Breast epithelium (tissue), 4 donors: Measurements from ENCODE around the gene ANKS1B. TPM values are rescaled to one million over a fixed set of nuclear protein-coding genes. Genes with fewer than 3 reads are reported as not detected.
"Not testable (repeated sequence)": the region's sequence is repeated elsewhere in the genome, so short reads cannot be mapped to it uniquely, and the experiment has no call there.

Experiments used
- DNase-seq, 2 donors: peaks; one replicate each; pipeline ENCODE4 v3.0.0-alpha.2; 2019; ENCODE audit warnings: low spot score in 2 of 2
- H3K27ac ChIP-seq, 2 donors: fragments of 200-600 bp; sonication (generic) in 1 of 2; one replicate each; pipeline ENCODE4 v1.5.1; 2016 to 2019; ENCODE audit warnings: mild to moderate bottlenecking in 1 of 2
- H3K27me3 ChIP-seq, 2 donors: fragments of 200-600 bp; sonication (generic) in 1 of 2; one replicate each; pipeline versions ENCODE4 v1.5.1 to v1.6.0; 2017 to 2019; ENCODE audit warnings: control low read depth in 1 of 2, mild to moderate bottlenecking in 1 of 2
- H3K36me3 ChIP-seq: fragments of 200-600 bp; one replicate; pipeline ENCODE4 v1.5.1; 2019
- H3K4me1 ChIP-seq, 2 donors: fragments of 200-600 bp; sonication (generic); one replicate each; pipeline ENCODE4 v1.5.1; 2016 to 2019; ENCODE audit warnings: control low read depth in 1 of 2
- H3K4me3 ChIP-seq, 3 donors: fragments of 200-600 bp; sonication (generic); 1 replicate in 2 of 3; 2 replicates in 1 of 3; pipeline ENCODE4 v1.5.1; 2016 to 2019; ENCODE audit warnings: mild to moderate bottlenecking in 3 of 3, moderate library complexity in 2 of 3
- H3K9me3 ChIP-seq, 2 donors: fragments of 200-600 bp; sonication (generic) in 1 of 2; one replicate each; pipeline ENCODE4 v1.5.1; 2016 to 2019; ENCODE audit warnings: control low read depth in 1 of 2
- POLR2A ChIP-seq: fragments of 450-650 bp; IDR thresholded peaks from one replicate; pipeline ENCODE4 v1.6.1; 2016; ENCODE audit warnings: antibody characterized with exemption, mild to moderate bottlenecking, moderate library complexity
- POLR2AphosphoS5 ChIP-seq, 3 donors: sonication (generic); formaldehyde crosslinking; IDR thresholded peaks; one replicate each; pipeline ENCODE4 v1.6.1; 2017; ENCODE audit warnings: antibody characterized with exemption in 3 of 3
- intact Hi-C: fragments of 100-400 bp; cut with DNase I; formaldehyde crosslinking; loops from one replicate; pipeline ENCODE4 v1.15.1; 2023; ENCODE audit warnings: low total_unique reads
- total RNA-seq, 3 donors: library from RNA; depleted of rRNA; stranded (reverse); fragments of >200 nt; gene quantifications; one replicate each; pipeline ENCODE4 v1.1.0, GENCODE V29; 2016
- TF ChIP-seq, protein P1 (sequence below), 3 donors: fragments of 450-650 bp; IDR thresholded peaks; one replicate each; pipeline ENCODE4 v1.5.1; 2016 to 2017; ENCODE audit warnings: antibody characterized with exemption in 3 of 3, mild to moderate bottlenecking in 3 of 3, moderate library complexity in 3 of 3

The ANKS1B gene
- total RNA-seq, 3 donors from 2014 or later = 16.6 to 115 (median 32.4) TPM

DNA sequence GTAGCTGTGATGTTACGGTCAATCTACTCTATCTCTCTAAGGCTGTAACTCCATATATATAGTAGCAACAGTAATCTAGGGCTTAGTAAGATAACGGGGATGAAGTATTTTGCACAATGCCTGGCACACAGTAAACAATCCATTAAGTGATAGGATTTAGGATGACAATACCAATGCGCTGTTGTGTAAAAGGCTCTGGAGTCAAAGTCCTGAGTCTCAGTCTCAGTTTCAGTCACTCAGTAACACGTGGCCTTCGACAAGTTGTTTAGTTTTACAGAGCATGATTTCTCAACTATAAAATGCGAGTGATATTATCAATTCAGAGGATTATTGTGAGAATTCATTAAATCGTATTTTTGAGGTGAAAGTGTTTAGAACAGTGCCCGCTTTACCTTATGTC, 174.8 kb downstream of the ANKS1B start:
- DNase-seq = no peak
- H3K9me3 ChIP-seq = no peaks in the 10 kb centered on the region
- no peak overlapping the region for H3K27ac ChIP-seq
- TF ChIP-seq POLR2A = no peak
- TF ChIP-seq POLR2AphosphoS5 (IDR thresholded peaks at IDR 0.05) = no peak
- TF ChIP-seq, protein P1, sequence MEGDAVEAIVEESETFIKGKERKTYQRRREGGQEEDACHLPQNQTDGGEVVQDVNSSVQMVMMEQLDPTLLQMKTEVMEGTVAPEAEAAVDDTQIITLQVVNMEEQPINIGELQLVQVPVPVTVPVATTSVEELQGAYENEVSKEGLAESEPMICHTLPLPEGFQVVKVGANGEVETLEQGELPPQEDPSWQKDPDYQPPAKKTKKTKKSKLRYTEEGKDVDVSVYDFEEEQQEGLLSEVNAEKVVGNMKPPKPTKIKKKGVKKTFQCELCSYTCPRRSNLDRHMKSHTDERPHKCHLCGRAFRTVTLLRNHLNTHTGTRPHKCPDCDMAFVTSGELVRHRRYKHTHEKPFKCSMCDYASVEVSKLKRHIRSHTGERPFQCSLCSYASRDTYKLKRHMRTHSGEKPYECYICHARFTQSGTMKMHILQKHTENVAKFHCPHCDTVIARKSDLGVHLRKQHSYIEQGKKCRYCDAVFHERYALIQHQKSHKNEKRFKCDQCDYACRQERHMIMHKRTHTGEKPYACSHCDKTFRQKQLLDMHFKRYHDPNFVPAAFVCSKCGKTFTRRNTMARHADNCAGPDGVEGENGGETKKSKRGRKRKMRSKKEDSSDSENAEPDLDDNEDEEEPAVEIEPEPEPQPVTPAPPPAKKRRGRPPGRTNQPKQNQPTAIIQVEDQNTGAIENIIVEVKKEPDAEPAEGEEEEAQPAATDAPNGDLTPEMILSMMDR (IDR thresholded peaks at IDR 0.05) = no peak
- intact Hi-C loops = no loop called here
- H3K4me1 ChIP-seq = no peaks in the 10 kb centered on the region
- no peaks in the 10 kb centered on the region for H3K27me3 ChIP-seq
- H3K36me3 ChIP-seq = no peaks in the 10 kb centered on the region
- H3K4me3 ChIP-seq = no peak overlapping the region

DNA sequence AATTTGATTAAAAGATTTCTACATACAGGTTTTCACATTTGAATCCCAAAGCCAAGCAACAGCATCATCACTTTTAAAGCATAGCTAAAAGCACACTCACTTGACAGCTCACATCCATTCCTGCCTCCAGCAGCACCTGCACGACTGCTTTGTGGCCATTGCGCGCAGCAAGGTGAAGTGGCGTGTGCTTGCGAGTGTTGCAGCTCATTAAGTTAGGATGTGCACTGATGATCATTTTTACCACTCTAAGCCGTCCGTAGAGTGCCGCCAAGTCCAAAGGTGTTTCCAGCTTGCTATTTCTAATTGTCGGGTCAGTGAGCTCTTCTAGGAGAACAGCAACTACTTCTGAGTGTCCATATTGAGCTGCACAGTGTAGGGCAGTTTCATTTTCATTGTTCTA, 178.4 kb downstream of the ANKS1B start:
- Histone ChIP-seq H3K27ac (no peak overlapping the region), H3K9me3 (no peaks in the 10 kb centered on the region), H3K27me3 (no peaks in the 10 kb centered on the region), H3K4me3 (no peak overlapping the region), H3K36me3 (no peaks in the 10 kb centered on the region), H3K4me1 (no peaks in the 10 kb centered on the region)
- DNase-seq = no peak
- TF ChIP-seq POLR2AphosphoS5 (IDR thresholded peaks at IDR 0.05) = no peak
- TF ChIP-seq, protein P1 (IDR thresholded peaks at IDR 0.05) = no peak
- no peak for TF ChIP-seq POLR2A
- intact Hi-C loops = no loop called here

DNA sequence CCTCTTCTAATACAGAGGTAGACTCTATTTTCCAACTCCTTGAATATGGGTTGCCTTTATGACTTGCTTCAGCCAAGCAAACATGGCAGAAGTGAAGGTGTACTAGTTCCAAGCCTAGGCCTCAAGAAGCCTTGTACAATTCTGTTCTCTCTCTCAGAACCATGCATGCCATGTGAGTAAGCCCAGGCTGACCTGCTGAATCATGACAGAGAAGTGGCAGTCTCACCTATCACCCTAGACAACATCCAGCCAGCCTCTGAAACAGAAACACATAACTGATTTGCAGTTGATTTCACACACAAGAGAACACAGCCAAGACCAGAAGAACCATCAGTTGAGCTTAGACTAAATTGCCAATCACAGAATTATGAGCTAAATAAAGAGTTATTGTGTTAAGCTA, 180.0 kb downstream of the ANKS1B start:
- TF ChIP-seq, protein P1 (IDR thresholded peaks at IDR 0.05) = no peak
- no peak for TF ChIP-seq POLR2AphosphoS5 (IDR thresholded peaks at IDR 0.05)
- no peak for TF ChIP-seq POLR2A
- DNase-seq = no peak
- intact Hi-C loops = no loop called here
- no peak overlapping the region for H3K27ac ChIP-seq
- no peak overlapping the region for H3K4me3 ChIP-seq
- no peaks in the 10 kb centered on the region for H3K36me3 ChIP-seq
- no peaks in the 10 kb centered on the region for H3K27me3 ChIP-seq
- H3K4me1 ChIP-seq = no peaks in the 10 kb centered on the region
- H3K9me3 ChIP-seq = no peaks in the 10 kb centered on the region

DNA sequence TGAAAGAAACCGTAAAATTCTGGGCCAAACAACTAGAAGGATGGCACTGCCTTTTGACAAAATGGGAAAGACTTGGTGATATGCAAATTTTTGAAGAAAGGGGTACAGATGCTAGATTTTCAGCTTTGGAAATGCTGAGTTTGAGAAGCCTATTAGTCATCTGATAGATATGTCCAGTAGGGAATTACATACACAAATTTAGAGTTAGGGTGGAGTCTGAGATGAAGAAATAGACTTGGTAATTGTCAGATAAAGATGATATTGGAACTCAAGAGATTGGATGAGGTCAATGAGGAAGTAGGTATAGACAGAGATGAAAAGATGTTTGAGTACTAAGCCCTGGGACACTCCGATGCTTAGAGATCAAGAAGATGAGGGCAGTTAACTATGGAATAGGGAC, 184.1 kb downstream of the ANKS1B start:
- Histone ChIP-seq H3K4me3 (no peak overlapping the region), H3K9me3 (no peaks in the 10 kb centered on the region), H3K4me1 (no peaks in the 10 kb centered on the region), H3K27me3 (no peaks in the 10 kb centered on the region), H3K36me3 (no peaks in the 10 kb centered on the region), H3K27ac (no peak overlapping the region)
- no peak for DNase-seq
- TF ChIP-seq POLR2A (no peak), POLR2AphosphoS5 (IDR thresholded peaks at IDR 0.05) (no peak)
- TF ChIP-seq, protein P1 (IDR thresholded peaks at IDR 0.05) = no peak
- intact Hi-C loops = no loop called here

DNA sequence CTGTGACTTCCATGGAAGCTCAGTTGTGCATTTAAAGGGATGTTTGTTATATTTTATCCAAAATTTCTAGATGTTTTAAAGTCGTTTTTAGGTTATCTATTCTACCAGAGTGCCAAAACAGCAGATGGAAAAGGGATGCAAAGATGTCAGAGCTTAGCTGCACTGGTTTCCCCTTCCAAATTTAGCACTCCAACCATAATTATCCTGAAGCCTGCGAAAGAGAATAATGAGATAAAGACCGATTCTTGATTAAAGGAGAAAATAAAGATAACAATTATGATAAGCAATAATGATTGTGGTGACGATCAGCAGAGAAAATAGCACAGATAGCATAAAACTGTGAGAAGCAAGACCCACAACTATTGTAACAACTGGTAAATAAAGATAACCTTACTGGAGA, 186.8 kb downstream of the ANKS1B start:
- H3K36me3 ChIP-seq, intact Hi-C loops, DNase-seq: not testable (repeated sequence)

DNA sequence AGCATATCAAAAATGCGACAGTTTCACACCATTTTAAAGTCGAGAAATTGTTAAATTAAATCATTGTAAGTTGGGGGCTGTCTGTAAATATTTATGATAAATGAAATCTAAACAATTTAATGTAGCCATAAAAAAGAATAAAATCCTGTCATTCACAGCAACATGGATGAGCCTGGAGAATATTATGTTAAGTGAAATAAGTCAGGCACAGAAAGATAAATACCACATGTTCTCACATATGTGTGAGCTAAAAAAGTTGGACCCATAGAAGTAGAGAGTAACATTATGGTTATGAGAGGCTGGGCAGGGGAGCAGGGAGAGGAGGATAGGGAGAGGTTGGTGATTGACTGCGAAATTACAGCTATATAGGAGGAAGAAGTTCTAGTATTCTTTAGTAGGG, 201.3 kb downstream of the ANKS1B start:
- intact Hi-C loops = no loop called here
- no peak overlapping the region for H3K27ac ChIP-seq
- no peak for DNase-seq

More for the DNA sequence above, 186.8 kb downstream of the ANKS1B start:
- H3K27me3 ChIP-seq, H3K4me3 ChIP-seq, H3K27ac ChIP-seq, H3K9me3 ChIP-seq, H3K4me1 ChIP-seq: not testable (repeated sequence)

More for the DNA sequence above, 201.3 kb downstream of the ANKS1B start:
- H3K4me3 ChIP-seq = no peak overlapping the region
- H3K4me1 ChIP-seq = no peaks in the 10 kb centered on the region
- no peaks in the 10 kb centered on the region for H3K9me3 ChIP-seq
- no peaks in the 10 kb centered on the region for H3K27me3 ChIP-seq
- TF ChIP-seq, protein P1 (IDR thresholded peaks at IDR 0.05) = no peak
- TF ChIP-seq POLR2AphosphoS5 (IDR thresholded peaks at IDR 0.05) = no peak
- no peaks in the 10 kb centered on the region for H3K36me3 ChIP-seq
